ENCODE data around the gene MED20.

DNA sequence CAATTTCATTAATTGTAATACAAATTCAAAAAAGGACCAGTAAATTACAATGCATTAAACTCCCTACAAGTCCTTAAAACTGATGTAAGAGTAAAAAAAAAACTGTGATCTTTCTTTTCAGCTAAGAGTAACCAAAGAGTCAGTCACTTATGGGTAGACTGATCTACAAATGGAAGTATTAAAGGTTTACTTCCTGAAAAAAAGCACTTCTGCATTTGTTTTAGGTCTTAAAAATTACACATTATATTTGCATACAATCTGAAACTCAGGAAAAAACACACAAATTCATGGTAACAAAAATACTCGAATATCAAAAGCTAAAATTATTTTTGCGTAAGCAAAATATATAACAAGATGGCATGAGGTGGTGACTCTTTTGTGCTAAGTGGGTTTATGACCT lies 49.2 kb downstream of the MED20 start:
- no peak for TF ChIP-seq EZH2 (IDR thresholded peaks at IDR 0.05; ENCODE audit: low read depth, low read length, severe bottlenecking)
- no peak for TF ChIP-seq POU5F1 (IDR thresholded peaks at IDR 0.05; ENCODE audit: low read depth, low read length)
- TF ChIP-seq MAFK (IDR thresholded peaks at IDR 0.05; ENCODE audit: low read depth, low read length) = no peak
- no peak for TF ChIP-seq RBBP5 (IDR thresholded peaks at IDR 0.05; ENCODE audit: borderline replicate concordance, low read depth, low read length)
- no peak for TF ChIP-seq POLR2A (IDR thresholded peaks at IDR 0.05; ENCODE audit: control extremely low read depth in 1 of 2, low read depth in 2 of 2, low read length in 2 of 2)
- TF ChIP-seq GABPA (IDR thresholded peaks at IDR 0.05; ENCODE audit: borderline replicate concordance, insufficient read depth, low read length) = no peak
- TF ChIP-seq, protein P1, sequence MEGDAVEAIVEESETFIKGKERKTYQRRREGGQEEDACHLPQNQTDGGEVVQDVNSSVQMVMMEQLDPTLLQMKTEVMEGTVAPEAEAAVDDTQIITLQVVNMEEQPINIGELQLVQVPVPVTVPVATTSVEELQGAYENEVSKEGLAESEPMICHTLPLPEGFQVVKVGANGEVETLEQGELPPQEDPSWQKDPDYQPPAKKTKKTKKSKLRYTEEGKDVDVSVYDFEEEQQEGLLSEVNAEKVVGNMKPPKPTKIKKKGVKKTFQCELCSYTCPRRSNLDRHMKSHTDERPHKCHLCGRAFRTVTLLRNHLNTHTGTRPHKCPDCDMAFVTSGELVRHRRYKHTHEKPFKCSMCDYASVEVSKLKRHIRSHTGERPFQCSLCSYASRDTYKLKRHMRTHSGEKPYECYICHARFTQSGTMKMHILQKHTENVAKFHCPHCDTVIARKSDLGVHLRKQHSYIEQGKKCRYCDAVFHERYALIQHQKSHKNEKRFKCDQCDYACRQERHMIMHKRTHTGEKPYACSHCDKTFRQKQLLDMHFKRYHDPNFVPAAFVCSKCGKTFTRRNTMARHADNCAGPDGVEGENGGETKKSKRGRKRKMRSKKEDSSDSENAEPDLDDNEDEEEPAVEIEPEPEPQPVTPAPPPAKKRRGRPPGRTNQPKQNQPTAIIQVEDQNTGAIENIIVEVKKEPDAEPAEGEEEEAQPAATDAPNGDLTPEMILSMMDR (IDR thresholded peaks at IDR 0.05; ENCODE audit: control extremely low read depth in 1 of 3, insufficient read depth in 1 of 3, low read depth in 1 of 3, low read length in 3 of 3) = no peak
- no peak for TF ChIP-seq BACH1 (IDR thresholded peaks at IDR 0.05; ENCODE audit: low read length)
